Breast epithelium (tissue), 4 donors: ENCODE results near the gene DOK1. TPM values are rescaled to one million over a fixed set of nuclear protein-coding genes. Genes with fewer than 3 reads are reported as not detected.

ENCODE experiments used
- DNase-seq, 2 donors: peaks; one replicate each; pipeline ENCODE4 v3.0.0-alpha.2; 2019; ENCODE audit warnings: low spot score in 2 of 2
- H3K27ac ChIP-seq, 2 donors: fragments of 200-600 bp; sonication (generic) in 1 of 2; one replicate each; pipeline ENCODE4 v1.5.1; 2016 to 2019; ENCODE audit warnings: mild to moderate bottlenecking in 1 of 2
- H3K27me3 ChIP-seq, 2 donors: fragments of 200-600 bp; sonication (generic) in 1 of 2; one replicate each; pipeline versions ENCODE4 v1.5.1 to v1.6.0; 2017 to 2019; ENCODE audit warnings: control low read depth in 1 of 2, mild to moderate bottlenecking in 1 of 2
- H3K36me3 ChIP-seq: fragments of 200-600 bp; one replicate; pipeline ENCODE4 v1.5.1; 2019
- H3K4me1 ChIP-seq, 2 donors: fragments of 200-600 bp; sonication (generic); one replicate each; pipeline ENCODE4 v1.5.1; 2016 to 2019; ENCODE audit warnings: control low read depth in 1 of 2
- H3K4me3 ChIP-seq, 3 donors: fragments of 200-600 bp; sonication (generic); 1 replicate in 2 of 3; 2 replicates in 1 of 3; pipeline ENCODE4 v1.5.1; 2016 to 2019; ENCODE audit warnings: mild to moderate bottlenecking in 3 of 3, moderate library complexity in 2 of 3
- H3K9me3 ChIP-seq, 2 donors: fragments of 200-600 bp; sonication (generic) in 1 of 2; one replicate each; pipeline ENCODE4 v1.5.1; 2016 to 2019; ENCODE audit warnings: control low read depth in 1 of 2
- CTCF ChIP-seq, 3 donors: fragments of 450-650 bp; IDR thresholded peaks; one replicate each; pipeline ENCODE4 v1.5.1; 2016 to 2017; ENCODE audit warnings: antibody characterized with exemption in 3 of 3, mild to moderate bottlenecking in 3 of 3, moderate library complexity in 3 of 3
- POLR2A ChIP-seq: fragments of 450-650 bp; IDR thresholded peaks from one replicate; pipeline ENCODE4 v1.6.1; 2016; ENCODE audit warnings: antibody characterized with exemption, mild to moderate bottlenecking, moderate library complexity
- POLR2AphosphoS5 ChIP-seq, 3 donors: sonication (generic); formaldehyde crosslinking; IDR thresholded peaks; one replicate each; pipeline ENCODE4 v1.6.1; 2017; ENCODE audit warnings: antibody characterized with exemption in 3 of 3
- intact Hi-C: fragments of 100-400 bp; cut with DNase I; formaldehyde crosslinking; loops from one replicate; pipeline ENCODE4 v1.15.1; 2023; ENCODE audit warnings: low total_unique reads
- total RNA-seq, 3 donors: library from RNA; depleted of rRNA; stranded (reverse); fragments of >200 nt; gene quantifications; one replicate each; pipeline ENCODE4 v1.1.0, GENCODE V29; 2016

The DOK1 gene
- total RNA-seq, 3 donors from 2014 or later, result 11.0 to 33.3 (median 13.1) TPM

- intact Hi-C loops, result loop anchor here (5.0 kb wide), 2 partner anchors 566 to 1164 kb away; partner anchors contain the start of gene ALMS1
- DNase-seq, result no peak
- H3K4me3 ChIP-seq, result no peak overlapping the region
- H3K4me1 ChIP-seq, result no peaks in the 10 kb centered on the region
- H3K27me3 ChIP-seq, result no peaks in the 10 kb centered on the region
- H3K27ac ChIP-seq, result no peak overlapping the region
- TF ChIP-seq POLR2A (no peak), CTCF (IDR thresholded peaks at IDR 0.05) (no peak), POLR2AphosphoS5 (IDR thresholded peaks at IDR 0.05) (no peak)
- H3K9me3 ChIP-seq, result no peaks in the 10 kb centered on the region
- no peaks in the 10 kb centered on the region for H3K36me3 ChIP-seq
These were observed 3.0 kb upstream of the DOK1 start for GRCh38 chr2:74551530-74551929.

GRCh38 chr2:74551942-74552913, 2.3 kb upstream of the DOK1 start:
- H3K4me1 ChIP-seq, result no peaks in the 10 kb centered on the region
- H3K27ac ChIP-seq, result no peak overlapping the region

GRCh38 chr2:74552914-74553811, 1.4 kb upstream of the DOK1 start:
- H3K36me3 ChIP-seq, result no peaks in the 10 kb centered on the region
- no peak for TF ChIP-seq POLR2A
- no peak for TF ChIP-seq POLR2AphosphoS5 (IDR thresholded peaks at IDR 0.05)
- TF ChIP-seq CTCF (IDR thresholded peaks at IDR 0.05), result no peak
- no peaks in the 10 kb centered on the region for H3K27me3 ChIP-seq
- peak overlapping the region; percentile 73 to 83 (median 73) for H3K4me3 ChIP-seq
- intact Hi-C loops, result loop anchor here (5.0 kb wide), 2 partner anchors 564 to 1166 kb away; partner anchors contain the start of gene ALMS1
- peak overlapping the region; percentile 30 to 87 for H3K27ac ChIP-seq
- no peaks in the 10 kb centered on the region for H3K9me3 ChIP-seq
- H3K4me1 ChIP-seq, result no peaks in the 10 kb centered on the region
- no peak for DNase-seq

More at GRCh38 chr2:74551942-74552913, 2.3 kb upstream of the DOK1 start:
- intact Hi-C loops, result loop anchor here (5.0 kb wide), 2 partner anchors 565 to 1165 kb away; partner anchors contain the start of gene ALMS1
- H3K27me3 ChIP-seq, result no peaks in the 10 kb centered on the region
- DNase-seq, result no peak
- TF ChIP-seq CTCF (IDR thresholded peaks at IDR 0.05) (no peak), POLR2AphosphoS5 (IDR thresholded peaks at IDR 0.05) (no peak), POLR2A (no peak)
- no peaks in the 10 kb centered on the region for H3K9me3 ChIP-seq
- H3K36me3 ChIP-seq, result no peaks in the 10 kb centered on the region
- H3K4me3 ChIP-seq, result no peak overlapping the region

- no peak for TF ChIP-seq CTCF (IDR thresholded peaks at IDR 0.05)
- intact Hi-C loops, result loop anchor here (5.0 kb wide), 3 partner anchors 562 to 1168 kb away; partner anchors contain the start of gene ALMS1
These were observed 456 bp downstream of the DOK1 start for GRCh38 chr2:74554820-74555531.

More at GRCh38 chr2:74554820-74555531, 456 bp downstream of the DOK1 start:
- H3K9me3 ChIP-seq, result no peaks in the 10 kb centered on the region
- no peak for DNase-seq
- peak overlapping the region; percentile 80 to 87 for H3K27ac ChIP-seq
- H3K4me3 ChIP-seq, result peak overlapping the region; percentile 73 to 83 (median 73)
- H3K36me3 ChIP-seq, result no peaks in the 10 kb centered on the region
- H3K27me3 ChIP-seq, result no peaks in the 10 kb centered on the region
- H3K4me1 ChIP-seq, result peaks cover 0 to 3% of the 10 kb centered on the region in 2 donors
